PFSK-1 (cell line): Measurements from ENCODE around the gene ABLIM2.

Experiments
- POLR2AphosphoS5 ChIP-seq: IDR thresholded peaks from 2 replicates; pipeline ENCODE4 v1.6.1; 2012; ENCODE audit warnings: low read depth, mild to moderate bottlenecking, control low read depth, low read length, moderate library complexity
- SIN3A ChIP-seq: IDR thresholded peaks from 2 replicates; pipeline ENCODE4 v1.6.1; 2012; ENCODE audit warnings: mild to moderate bottlenecking, low read length, moderate library complexity, borderline replicate concordance; ENCODE audit not compliant: insufficient read depth
- TAF1 ChIP-seq: IDR thresholded peaks from 2 replicates; pipeline ENCODE4 v1.6.1; 2012; ENCODE audit warnings: low read length, control low read depth, borderline replicate concordance; ENCODE audit not compliant: insufficient read depth

- no peak for TF ChIP-seq POLR2AphosphoS5
- TF ChIP-seq TAF1 = no peak
- no peak for TF ChIP-seq SIN3A
These were observed 242.8 kb downstream of the ABLIM2 start for GRCh38 chr4:7915875-7916242.
